ENCODE results near the gene DHRS13.

- TF ChIP-seq CTCF (conservative IDR thresholded peaks at IDR 0.05; ENCODE audit: low read depth, low read length) (no peak), EZH2 (IDR thresholded peaks at IDR 0.05; ENCODE audit: low read length, unreplicated experiment) (no peak), EZH2phosphoT487 (IDR thresholded peaks at IDR 0.05; ENCODE audit: borderline replicate concordance, low read length) (no peak)
These were observed 14.0 kb downstream of the DHRS13 start for GRCh38 chr17:28888832-28889231.
